SH-SY5Y (cell line): ENCODE data around the gene CEP170B.

Experiments
- GATA2 ChIP-seq: IDR thresholded peaks from 2 replicates; pipeline ENCODE4 v1.6.1; 2011; ENCODE audit warnings: mild to moderate bottlenecking, low read depth, low read length
- GATA3 ChIP-seq: IDR thresholded peaks from 2 replicates; pipeline ENCODE4 v1.6.1; 2011; ENCODE audit warnings: low read depth, mild to moderate bottlenecking, low read length, moderate library complexity

DNA sequence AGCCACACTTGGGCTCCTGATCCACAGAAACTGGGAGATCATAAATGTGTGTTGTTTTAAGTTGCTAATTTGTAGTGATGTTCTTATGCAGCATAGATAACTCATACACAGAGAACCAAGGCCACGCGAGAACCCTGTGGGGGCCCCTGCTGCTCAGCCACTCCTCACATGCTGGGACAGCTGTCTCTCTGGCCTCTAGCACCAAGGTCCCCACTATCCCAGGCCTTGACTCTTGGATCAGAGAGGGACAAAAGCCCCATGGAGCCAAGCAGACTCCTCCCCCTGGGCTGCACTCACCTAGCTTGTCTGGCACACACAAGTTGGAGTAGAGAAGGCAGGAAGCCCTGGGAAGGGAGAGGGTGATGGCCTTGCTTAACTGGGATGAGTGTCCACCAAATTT, 70.9 kb downstream of the CEP170B start:
- TF ChIP-seq GATA3: no peak
- TF ChIP-seq GATA2: no peak
